AG08396 (cell line): Measurements from ENCODE around the gene MITD1.
"Not testable (repeated sequence)": the region's sequence is repeated elsewhere in the genome, so short reads cannot be mapped to it uniquely, and the experiment has no call there.

Experiments used
- DNase-seq: peaks from one replicate; pipeline ENCODE4 v3.0.0; 2012; ENCODE audit warnings: low spot score, mixed read lengths

Gene MITD1

DNA sequence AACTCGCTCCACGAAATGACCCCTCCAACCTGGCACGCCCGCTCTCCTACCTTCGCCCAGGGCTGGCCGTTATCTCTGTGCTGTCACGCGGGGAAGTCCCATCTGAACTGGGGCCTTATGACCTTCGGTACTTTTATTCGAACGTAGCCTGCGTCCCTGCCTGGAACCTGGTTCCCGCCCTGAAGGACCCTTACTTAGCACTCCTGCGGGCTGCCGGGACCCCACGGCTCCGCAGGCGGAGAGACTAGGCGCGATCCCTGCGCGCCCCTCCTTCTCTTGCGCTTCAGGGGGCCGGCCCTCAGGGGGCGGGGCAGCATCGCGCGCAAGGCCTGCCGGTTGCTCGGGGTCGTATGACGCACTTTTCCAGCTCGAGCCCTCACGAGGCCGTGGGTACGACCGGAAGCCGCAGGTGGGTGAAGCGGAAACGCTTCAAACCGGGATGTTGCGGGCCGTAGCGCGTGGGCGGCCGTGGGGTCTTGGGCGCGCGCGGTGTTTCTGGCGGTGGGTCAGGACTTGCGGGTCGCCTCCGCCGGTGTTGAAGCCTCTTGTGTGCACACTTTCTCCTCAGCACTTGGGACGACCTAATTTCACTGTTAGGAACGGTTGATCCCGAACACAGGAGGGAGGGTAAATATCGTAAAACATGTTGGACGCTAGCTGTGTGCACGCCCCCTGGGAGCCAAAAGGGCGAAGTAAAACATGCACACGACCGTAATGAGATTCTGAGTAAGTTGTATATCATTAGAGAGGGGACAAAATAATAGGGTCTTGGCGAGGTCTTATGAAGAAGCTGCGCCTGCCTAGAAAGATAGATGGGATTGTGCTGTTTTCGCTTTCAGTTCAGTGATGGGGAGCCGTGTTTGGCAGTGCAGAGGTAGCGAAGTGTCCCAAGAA lies 26.0 kb downstream of the MITD1 start, which contains the start of the genes LIPT1 and TSGA10:
TSS of gene LIPT1 (plus strand) at position 325 of the 894 bp plus-strand sequence. CDS start 6,991 bp downstream, outside the sequence.
TSS of gene TSGA10 (minus strand) at position 300 of the 894 bp plus-strand sequence. CDS start 45,503 bp downstream, outside the sequence.
- peak; percentile 96 for DNase-seq

GRCh38 chr2:99153921-99154604 lies 26.8 kb downstream of the MITD1 start:
- peak; percentile 20 for DNase-seq

GRCh38 chr2:99152199-99152895 lies 28.5 kb downstream of the MITD1 start:
- no peak for DNase-seq

- DNase-seq = no peak
These were observed 30.2 kb downstream of the MITD1 start for GRCh38 chr2:99150706-99151105.

DNA sequence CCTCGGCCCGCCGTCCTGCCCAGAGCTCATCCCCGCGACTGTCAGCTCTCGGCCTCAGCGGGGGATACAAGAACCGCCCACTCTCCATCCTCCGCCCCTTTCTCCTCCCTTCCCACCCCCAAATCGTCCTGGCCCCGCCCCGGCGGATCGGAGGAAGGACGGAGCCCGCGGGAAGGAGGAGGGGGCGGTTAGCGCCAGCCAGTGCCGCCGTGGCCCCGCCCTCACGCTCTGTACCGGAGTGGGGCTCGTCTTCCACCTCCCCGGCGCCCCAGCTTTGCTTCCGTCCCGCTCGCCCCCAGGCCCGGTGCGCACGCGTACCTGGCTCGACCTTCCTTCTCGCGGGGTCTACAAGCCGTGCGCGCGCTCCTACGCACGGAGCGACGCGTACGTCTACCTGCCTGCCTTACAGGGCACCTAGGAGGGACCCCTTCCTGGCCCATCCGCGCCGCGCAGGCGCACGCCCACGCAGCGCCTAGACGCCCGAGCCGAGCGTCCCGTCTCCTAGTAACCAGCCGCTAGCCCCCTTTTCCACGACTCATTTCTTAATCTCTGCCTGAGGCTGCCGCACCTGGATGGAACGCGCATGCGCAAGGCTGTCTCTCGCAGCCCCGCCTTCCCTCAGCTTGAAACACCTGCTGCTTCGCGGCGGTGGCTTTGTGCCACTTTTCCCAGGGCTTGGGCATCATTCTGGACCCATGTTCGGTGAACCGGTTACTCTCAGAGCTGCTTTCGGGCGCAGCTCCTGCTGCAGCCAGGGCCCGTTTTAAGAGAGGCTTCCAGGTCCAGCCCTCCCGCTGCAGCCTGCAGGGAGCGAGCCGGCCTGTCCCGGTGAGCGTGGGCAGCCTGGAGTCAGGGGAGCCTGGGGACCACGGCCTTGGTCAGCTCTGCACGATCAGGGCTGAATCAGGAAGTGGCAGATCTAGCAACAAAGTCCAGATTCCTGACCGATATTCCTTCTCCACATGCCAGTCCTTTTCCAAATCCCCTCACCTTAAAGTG lies 39.4 kb downstream of the MITD1 start, which contains the start of gene C2orf15:
TSS of gene C2orf15 (plus strand) at position 598 of the 999 bp plus-strand sequence. CDS start 8,852 bp downstream, outside the sequence.
- peak; percentile 86 for DNase-seq

DNA sequence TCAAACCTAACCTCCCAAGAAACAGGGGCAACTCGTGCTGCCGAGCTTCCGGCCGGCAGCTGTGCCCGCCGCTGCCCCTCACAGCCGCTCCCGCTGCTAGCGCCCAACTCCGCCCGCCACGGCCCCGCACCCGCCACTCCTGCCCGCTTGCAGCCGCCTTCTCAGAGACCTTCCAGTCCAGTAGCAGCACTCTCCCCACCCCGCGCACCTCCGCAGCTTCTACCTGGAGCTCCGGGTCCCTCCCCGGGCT lies 40.1 kb downstream of the MITD1 start:
- peak; percentile 33 for DNase-seq

GRCh38 chr2:99140056-99140859 lies 40.6 kb downstream of the MITD1 start:
- no peak for DNase-seq

GRCh38 chr2:99139003-99139402 lies 41.9 kb downstream of the MITD1 start:
- no peak for DNase-seq

- not testable (repeated sequence) for DNase-seq
These were observed 45.8 kb downstream of the MITD1 start for GRCh38 chr2:99135044-99135556.

GRCh38 chr2:99127981-99128380 lies 52.9 kb downstream of the MITD1 start:
- no peak for DNase-seq
